GM12878 (cell line): ENCODE measurements around the gene PRH2. TPM values are rescaled to one million over a fixed set of nuclear protein-coding genes. Genes with fewer than 3 reads are reported as not detected.
A peak's percentile ranks its signal among the peaks of the same experiment; 100 is the strongest.

ENCODE experiments used
- ATAC-seq: fragments of 200-7000 bp; cut with Tn5 transposase; 3 replicates; pipeline ENCODE4 v1.9.1; 2020; ENCODE audit warnings: mild to moderate bottlenecking, moderate library complexity
- BruUV-seq: library from RNA; stranded (reverse); fragments of 400-500 nt; replicated peaks from 2 replicates; lab custom pipeline; 2021; lab: Mats Ljungman, UMichigan
- CTCF ChIA-PET: fragments of 300-600 bp; sonication (Branson Sonifier 250); formaldehyde crosslinking; extraction: SDS; loops from one replicate; lab custom pipeline; 2021; ENCODE audit warnings: inconsistent platforms; lab: Yijun Ruan, JAX
- POLR2A ChIA-PET: fragments of 350-600 bp; formaldehyde crosslinking; extraction: SDS; loops from one replicate; lab custom pipeline; 2021; ENCODE audit warnings: inconsistent platforms; lab: Charles Lee
- RAD21 ChIA-PET: fragments of 300-600 bp; sonication (Branson Sonifier 250); formaldehyde crosslinking; loops from one replicate; lab custom pipeline; 2023; ENCODE audit warnings: antibody characterized with exemption; ENCODE audit not compliant: unreplicated experiment; lab: Charles Lee
- SMC1A ChIA-PET: fragments of 300-600 bp; sonication (Branson Sonifier 250); formaldehyde crosslinking; loops from one replicate; lab custom pipeline; 2023; ENCODE audit not compliant: unreplicated experiment, uncharacterized antibody; lab: Charles Lee
- DNase-seq: peaks from one replicate; pipeline ENCODE4 v3.0.0-alpha.2; 2011; ENCODE audit warnings: low read depth, low spot score
- FAIRE-seq: peaks from 3 replicates; lab custom pipeline; 2011; peaks lifted over from hg19 to GRCh38; lab: Jason Lieb, UNC
- H2AFZ ChIP-seq: 2 replicates; pipeline ENCODE4 v1.6.0; 2011; ENCODE audit warnings: low read depth, low read length, control low read depth; ENCODE audit not compliant: control insufficient read depth
- H3K27ac ChIP-seq: 2 replicates; pipeline ENCODE4 v1.5.1; 2011; ENCODE audit warnings: control low read depth; ENCODE audit not compliant: control insufficient read depth, insufficient read depth
- H3K27me3 ChIP-seq, 2 experiments: replicated peaks in 1 of 2; 2 replicates each; pipeline versions ENCODE4 v1.6.0 to v1.6.1; 2011; ENCODE audit warnings: low read length in 1 of 2; ENCODE audit not compliant: control insufficient read depth in 2 of 2, insufficient read depth in 2 of 2
- H3K36me3 ChIP-seq, 2 experiments: 2 replicates each; pipeline ENCODE4 v1.5.1; 2011; ENCODE audit warnings: low read length in 1 of 2; ENCODE audit not compliant: control insufficient read depth in 2 of 2, insufficient read depth in 2 of 2
- H3K4me1 ChIP-seq: 2 replicates; pipeline ENCODE4 v1.6.1; 2011; ENCODE audit warnings: mild to moderate bottlenecking, low read length, moderate library complexity, mixed read lengths; ENCODE audit not compliant: control insufficient read depth, insufficient read depth
- H3K4me2 ChIP-seq: 2 replicates; pipeline ENCODE4 v1.6.0; 2011; ENCODE audit warnings: control low read depth; ENCODE audit not compliant: control insufficient read depth, insufficient read depth
- H3K4me3 ChIP-seq: fragments of 200-600 bp; sonication (generic); 2 replicates; pipeline ENCODE4 v1.5.1; 2016
- H3K79me2 ChIP-seq: 2 replicates; pipeline ENCODE4 v1.6.0; 2011; ENCODE audit warnings: low read length; ENCODE audit not compliant: control insufficient read depth, insufficient read depth
- H3K9ac ChIP-seq: 2 replicates; pipeline ENCODE4 v1.8.0; 2011; ENCODE audit warnings: low read length, control low read depth, mixed read lengths; ENCODE audit not compliant: control insufficient read depth, insufficient read depth
- H3K9me3 ChIP-seq: replicated peaks from 3 replicates; pipeline ENCODE4 v1.5.1; 2011; ENCODE audit warnings: mild to moderate bottlenecking, low read length; ENCODE audit not compliant: control insufficient read depth, insufficient read depth
- H4K20me1 ChIP-seq: 2 replicates; pipeline ENCODE4 v1.6.0; 2011; ENCODE audit not compliant: control insufficient read depth, insufficient read depth
- BACH1 ChIP-seq: fragments of 450-650 bp; IDR thresholded peaks from 2 replicates; pipeline ENCODE4 v1.6.1; 2017; ENCODE audit warnings: mild to moderate bottlenecking, borderline replicate concordance
- BCLAF1 ChIP-seq: fragments of 450-650 bp; IDR thresholded peaks from 2 replicates; pipeline ENCODE4 v1.6.1; 2017; ENCODE audit warnings: antibody characterized with exemption, mild to moderate bottlenecking, moderate library complexity
- CBX5 ChIP-seq: sonication (generic); IDR thresholded peaks from 2 replicates; pipeline ENCODE4 v1.6.1; 2016; ENCODE audit warnings: low read depth, moderate library complexity, mild to moderate bottlenecking, inconsistent platforms
- CTCF ChIP-seq, 3 experiments: IDR thresholded peaks in 2 of 3; conservative IDR thresholded peaks in 1 of 3; 2 replicates each; pipeline ENCODE4 v1.5.1; 2011; ENCODE audit warnings: low read depth in 3 of 3, low read length in 3 of 3, mild to moderate bottlenecking in 3 of 3, control low read depth in 2 of 3, moderate library complexity in 2 of 3, inconsistent platforms in 1 of 3, mixed read lengths in 1 of 3; ENCODE audit not compliant: control insufficient read depth in 2 of 3, insufficient read depth in 1 of 3; ENCODE audit errors: extremely low read depth in 1 of 3
- EZH2 ChIP-seq: IDR thresholded peaks from 2 replicates; pipeline ENCODE4 v1.6.1; 2012; ENCODE audit warnings: low read depth, mild to moderate bottlenecking, control low read depth, inconsistent platforms, low read length, borderline replicate concordance; ENCODE audit not compliant: control insufficient read depth
- NFYA ChIP-seq: IDR thresholded peaks from 2 replicates; pipeline ENCODE4 v1.6.1; 2011; ENCODE audit warnings: low read depth, mild to moderate bottlenecking, low read length, improper control_type of control experiment, borderline replicate concordance
- RAD21 ChIP-seq: IDR thresholded peaks from 2 replicates; pipeline ENCODE4 v1.6.1; 2011; ENCODE audit warnings: mild to moderate bottlenecking, low read depth, low read length, moderate library complexity; ENCODE audit not compliant: insufficient read depth
- SMARCA5 ChIP-seq: fragments of 450-650 bp; IDR thresholded peaks from 2 replicates; pipeline ENCODE4 v1.6.1; 2017; ENCODE audit warnings: mild to moderate bottlenecking
- TBL1XR1 ChIP-seq: IDR thresholded peaks from 2 replicates; pipeline ENCODE4 v1.6.1; 2012; ENCODE audit warnings: low read depth, low read length, improper control_type of control experiment
- WGBS: methylation state at CpG from one replicate; pipeline ENCODE4 v1.1.6; 2016; ENCODE audit warnings: low lambda C conversion rate; ENCODE audit not compliant: insufficient replicate concordance, insufficient coverage; ENCODE audit errors: missing lambda C conversion rate; 5-methylcytosine and 5-hydroxymethylcytosine counted together
- in situ Hi-C: fragments of 300-500 bp; cut with MboI; formaldehyde crosslinking; loops from 9 replicates; pipeline ENCODE4 v1.14.3; 2018; ENCODE audit warnings: mixed read lengths
- intact Hi-C: fragments of 100-400 bp; cut with micrococcal nuclease; formaldehyde crosslinking; loops from one replicate; pipeline ENCODE4 v1.14.2; 2022; ENCODE audit not compliant: unreplicated experiment
- polyA plus RNA-seq, 11 experiments: library from polyadenylated mRNA; depleted of rRNA in 4 of 11; unstranded in 6 of 11; stranded (reverse) in 5 of 11; fragments of >200 nt; fragmentation: Nextera tagmentation in 4 of 11; fragmentation: Illumina TruSeq in 1 of 11; extraction: Ambion mirVana in 4 of 11; extraction: Trizol in 1 of 11; gene quantifications; 1 replicate in 1 of 11; 2 replicates in 10 of 11; pipeline versions ENCODE4 v1.2.1 to v1.2.3, GENCODE V29; 2011 to 2016; ENCODE audit warnings: inconsistent platforms in 2 of 11, missing spikeins in 2 of 11, low read depth in 1 of 11
- total RNA-seq, 4 experiments: library from RNA; depleted of rRNA in 3 of 4; stranded (reverse); fragments of >200 nt in 3 of 4; fragmentation: Illumina TruSeq in 1 of 4; extraction: Trizol in 1 of 4; gene quantifications; 2 replicates each; pipeline versions ENCODE4 v1.2.1 to v1.2.3, GENCODE V29; 2013 to 2021

PRH2 gene
- total and polyA plus RNA-seq, 10 of the 15 experiments (the other 5 are each of a cell fraction or from before 2014, with no cell fraction given), result 0.14 to 0.50 TPM; not detected in 8

- TF ChIP-seq EZH2 (no peak), SMARCA5 (no peak), CBX5 (no peak), TBL1XR1 (no peak), BACH1 (no peak), BCLAF1 (no peak)
These were observed 28.7 kb downstream of the PRH2 start (continued) for GRCh38 chr12:10957741-10958140.

DNA sequence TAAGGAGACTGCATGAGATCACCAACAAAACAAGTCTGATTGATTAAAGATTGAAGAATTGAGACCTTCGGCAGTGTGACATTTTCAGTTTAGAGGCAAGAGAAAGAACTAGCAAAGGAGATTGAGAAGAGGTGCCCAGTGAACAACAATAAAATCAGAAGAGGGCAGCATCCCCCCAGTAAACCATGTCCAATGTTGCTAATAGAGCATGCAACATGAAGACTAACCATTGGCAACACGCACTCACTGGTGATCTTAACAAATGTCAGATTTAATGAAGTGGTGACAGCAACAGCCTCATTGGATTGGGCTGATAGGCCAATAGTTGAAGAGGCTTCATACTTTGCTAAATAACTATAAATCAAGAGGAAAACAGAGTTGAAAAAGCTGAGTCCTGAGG, 30.8 kb downstream of the PRH2 start:
- FAIRE-seq (no peak), ATAC-seq (no peak), DNase-seq (no peak)
- Histone ChIP-seq H2AFZ (no peak overlapping the region), H3K9ac (no peak overlapping the region), H3K36me3 (no peaks in the 10 kb centered on the region), H3K9me3 (no peaks in the 10 kb centered on the region), H3K27ac (no peak overlapping the region), H3K4me2 (no peak overlapping the region), H3K4me1 (no peaks in the 10 kb centered on the region), H3K4me3 (no peak overlapping the region), H3K27me3 (no peaks in the 10 kb centered on the region), H3K79me2 (peaks cover 2% of the 10 kb centered on the region; the same call in 1 of the 2 replicates), H4K20me1 (no peaks in the 10 kb centered on the region)
- CTCF ChIA-PET, result no interaction called here
- no TSS peak for BruUV-seq
- in situ Hi-C loops (no loop called here), intact Hi-C loops (loop anchor here (10.0 kb wide), 1 partner anchor 235 kb away; no protein-coding TSS in a partner anchor)
- SMC1A ChIA-PET, result no interaction called here
- TF ChIP-seq NFYA (no peak), RAD21 (peak; percentile 32; the same call in 1 of the 2 replicates), CTCF (IDR thresholded peaks at IDR 0.05 in 2 of 3, conservative IDR thresholded peaks at IDR 0.05 in 1 of 3; ENCODE audit: control insufficient read depth in 2 of 3, extremely low read depth in 1 of 3, insufficient read depth in 1 of 3, low read depth in 3 of 3, low read length in 3 of 3) (peak in 2 of 3 experiments; percentile 1 to 25; a peak in 2 of 6 replicates)
- RAD21 ChIA-PET, result no interaction called here
- POLR2A ChIA-PET, result no interaction called here
- WGBS, result 91% methylated on average over 2 of the region's 2 CpGs
